Stimulated activated CD4-positive, alpha-beta T cell treated with anti-CD3 and anti-CD28 coated beads, Interleukin-4, amount 100 ng/mL, for 1 hour (primary cell): Measurements from ENCODE around the gene MEGF8.
"Not testable (repeated sequence)": the region's sequence is repeated elsewhere in the genome, so short reads cannot be mapped to it uniquely, and the experiment has no call there.

Experiments
- DNase-seq: peaks from one replicate; pipeline ENCODE4 v3.0.0-alpha.2; 2020

Gene MEGF8

DNA sequence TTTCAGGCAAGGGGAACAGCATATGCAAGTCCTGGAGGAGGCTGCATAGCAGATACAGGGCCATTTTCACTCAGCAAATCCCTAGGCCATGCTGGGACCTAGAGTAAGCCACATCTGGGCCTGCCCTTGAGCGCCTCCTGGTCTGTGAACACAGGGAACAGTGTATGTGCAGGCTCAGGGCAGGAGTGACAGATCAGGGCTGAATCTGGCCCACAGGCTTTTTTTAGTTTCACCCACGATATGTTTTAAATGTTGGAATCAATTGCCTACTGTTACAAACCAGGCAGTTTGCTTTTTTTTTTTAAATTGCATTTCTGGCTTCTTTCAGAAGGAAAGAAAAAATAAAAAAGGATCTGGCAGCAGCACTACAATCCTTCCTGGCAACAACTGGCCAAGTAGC lies 13.8 kb upstream of the MEGF8 start:
- no peak for DNase-seq

GRCh38 chr19:42312370-42312769 lies 13.1 kb upstream of the MEGF8 start:
- no peak for DNase-seq

- DNase-seq, result peak; percentile 51
These were observed 12.2 kb upstream of the MEGF8 start, which contains the start of gene TMEM145 for GRCh38 chr19:42313096-42313839. TMEM145 (plus strand) TSS chr19:42313309; CDS start chr19:42313377, 68 bp downstream.

GRCh38 chr19:42313840-42314755 lies 11.3 kb upstream of the MEGF8 start:
- no peak for DNase-seq

DNA sequence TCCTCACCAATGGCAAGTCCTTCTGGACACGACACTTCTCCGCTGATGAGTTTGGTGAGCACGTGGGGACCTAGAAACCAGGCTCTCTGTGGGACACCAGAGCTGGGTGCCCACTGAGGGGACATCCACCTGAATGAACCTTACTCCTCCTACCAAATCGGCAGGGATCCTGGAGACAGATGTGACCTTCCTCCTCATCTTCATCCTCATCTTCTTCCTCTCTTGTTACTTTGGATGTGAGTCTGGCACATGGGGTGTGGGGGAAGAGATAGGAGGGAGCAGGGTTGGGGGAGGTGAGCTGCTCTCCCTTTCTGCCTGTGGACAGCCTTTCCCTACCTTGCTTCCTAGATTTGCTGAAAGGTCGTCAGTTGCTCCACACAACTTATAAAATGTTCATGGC lies 10.4 kb upstream of the MEGF8 start:
- no peak for DNase-seq

DNA sequence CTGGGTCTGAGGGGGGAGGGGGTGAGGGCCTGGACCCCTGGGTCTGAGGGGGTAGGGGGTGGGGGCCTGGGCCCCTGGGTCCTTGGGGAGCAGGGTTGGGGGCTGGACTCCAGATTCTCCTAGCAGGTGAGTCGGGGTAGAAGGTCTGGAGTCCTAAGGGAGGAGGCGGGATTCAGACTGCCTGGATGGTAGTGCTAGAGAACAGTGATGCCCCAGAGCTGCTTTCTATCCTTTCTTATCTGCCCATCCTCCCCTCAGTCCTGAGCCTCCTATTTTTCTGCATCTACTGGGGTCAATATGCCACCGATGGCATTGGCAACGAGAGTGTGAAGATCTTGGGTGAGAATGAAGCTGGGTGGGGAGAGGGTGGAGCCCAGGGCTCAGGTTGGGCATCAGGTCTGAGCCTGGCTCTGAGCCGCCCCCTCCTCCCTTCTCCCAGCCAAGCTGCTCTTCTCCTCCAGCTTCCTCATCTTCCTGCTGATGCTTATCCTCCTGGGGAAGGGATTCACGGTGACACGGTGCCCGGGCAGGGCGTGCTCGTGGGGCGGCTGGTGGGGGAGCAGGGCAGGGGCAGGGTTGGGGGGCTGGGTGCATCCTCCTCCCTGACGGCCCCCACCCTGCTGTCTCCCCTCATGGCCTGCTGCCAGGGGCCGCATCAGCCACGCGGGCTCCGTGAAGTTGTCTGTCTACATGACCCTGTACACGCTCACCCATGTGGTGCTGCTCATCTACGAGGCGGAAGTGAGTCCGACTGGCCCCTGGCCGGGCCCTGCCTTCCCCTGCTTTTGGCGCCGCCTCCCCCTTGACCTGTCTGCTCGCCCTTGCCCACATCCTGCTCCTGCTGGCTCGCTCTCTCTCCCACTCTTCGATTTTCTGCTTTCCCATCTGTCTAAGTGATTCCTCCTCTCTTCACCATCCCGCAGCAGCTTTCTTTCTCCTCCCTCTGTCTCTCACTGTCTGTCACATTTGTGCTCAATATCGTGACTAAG lies 8.9 kb upstream of the MEGF8 start:
- DNase-seq, result no peak

- DNase-seq, result no peak
These were observed 7.9 kb upstream of the MEGF8 start for GRCh38 chr19:42317535-42317934.

DNA sequence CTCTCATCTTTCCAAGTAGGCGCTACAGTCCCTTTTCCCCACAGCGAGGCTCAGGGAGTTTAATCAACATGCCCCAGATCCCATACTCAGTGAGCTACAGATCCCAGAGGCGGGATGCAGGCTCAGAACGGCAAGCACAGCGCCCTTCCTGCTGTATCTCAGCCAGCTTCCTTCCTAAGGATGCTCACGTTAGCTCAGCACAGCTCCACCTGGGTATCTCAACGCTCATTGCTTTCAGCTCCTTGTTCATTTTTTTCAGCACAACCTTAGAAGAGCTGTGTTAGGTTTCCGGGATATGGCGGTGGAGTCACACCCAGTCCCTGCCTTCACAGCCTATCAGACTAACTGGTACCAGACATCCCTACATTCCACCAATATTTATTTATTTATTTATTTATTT lies 3.1 kb upstream of the MEGF8 start:
- DNase-seq, result no peak

- DNase-seq, result no peak
These were observed 2.0 kb upstream of the MEGF8 start for GRCh38 chr19:42323473-42323851.

GRCh38 chr19:42323852-42324654 lies 1.4 kb upstream of the MEGF8 start:
- peak; percentile 23 for DNase-seq

- DNase-seq, result no peak
These were observed 654 bp upstream of the MEGF8 start for GRCh38 chr19:42324655-42325307.

GRCh38 chr19:42325896-42326771 lies 699 bp downstream of the MEGF8 start:
- peak; percentile 26 for DNase-seq

GRCh38 chr19:42326969-42327368 lies 1.5 kb downstream of the MEGF8 start:
- no peak for DNase-seq

DNA sequence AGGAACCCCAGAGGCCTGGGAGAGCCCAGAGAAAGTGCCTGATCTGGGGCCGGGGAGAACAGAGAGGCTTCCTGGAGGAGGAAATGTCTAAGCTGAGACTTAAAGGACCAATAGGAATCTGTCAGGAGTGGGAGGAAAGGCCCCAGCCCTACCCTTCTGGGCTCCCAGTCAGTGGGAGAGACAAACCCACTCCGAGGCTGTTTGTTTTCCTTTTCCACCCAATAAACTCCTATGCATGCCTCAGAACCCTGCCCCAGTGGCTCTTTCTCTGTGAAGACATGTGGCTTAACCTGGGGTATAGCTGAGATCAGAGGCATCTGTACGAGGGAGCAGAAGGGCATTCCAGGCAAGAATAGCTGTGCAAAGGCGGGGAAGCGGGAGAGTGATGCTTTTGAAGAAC lies 1.9 kb downstream of the MEGF8 start:
- no peak for DNase-seq

- no peak for DNase-seq
These were observed 2.7 kb downstream of the MEGF8 start for GRCh38 chr19:42328106-42328505.

DNA sequence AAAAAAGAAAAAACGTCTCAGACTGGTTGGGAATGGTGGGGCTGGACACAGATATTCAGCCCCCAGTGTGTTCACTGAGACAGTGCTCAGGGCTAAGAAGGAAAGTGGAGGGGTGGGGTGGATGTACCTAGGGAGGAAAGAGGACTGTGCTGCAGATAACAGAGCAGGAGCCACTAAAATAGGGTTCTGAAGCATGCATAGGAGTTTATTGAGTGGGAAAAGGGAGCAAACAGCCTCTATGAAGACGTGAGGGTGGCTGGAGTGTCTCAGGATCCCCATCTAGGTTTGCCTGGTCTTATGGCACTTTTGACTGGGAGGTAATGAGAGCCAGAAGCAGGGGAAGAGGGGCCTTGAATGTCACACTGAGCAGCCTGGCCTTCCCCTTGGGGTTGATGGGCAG lies 3.4 kb downstream of the MEGF8 start:
- no peak for DNase-seq

DNA sequence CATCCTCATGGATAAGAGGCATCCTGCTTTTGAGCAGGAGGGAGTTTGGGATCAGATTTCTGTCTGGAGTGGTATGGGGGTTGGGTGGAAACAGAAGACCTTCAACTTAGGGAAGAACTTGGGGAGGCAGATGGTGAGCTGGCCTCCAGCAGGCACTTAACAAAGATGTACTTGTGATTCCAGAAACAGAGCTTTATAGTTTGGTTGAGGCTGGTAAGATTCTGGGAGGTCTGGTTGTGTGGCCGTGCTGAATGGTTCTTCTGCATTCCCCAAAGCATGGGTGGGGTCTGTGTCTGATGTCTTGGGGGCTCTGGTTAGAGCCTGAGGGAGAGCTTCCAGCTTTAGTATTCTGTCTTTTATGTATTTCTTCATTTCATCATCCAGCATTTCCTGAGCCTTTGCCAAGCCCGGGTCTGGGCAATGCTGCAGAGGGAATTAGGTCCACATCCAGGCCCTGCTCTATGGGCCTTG lies 4.8 kb downstream of the MEGF8 start:
- DNase-seq, result no peak

- not testable (repeated sequence) for DNase-seq
These were observed 5.9 kb downstream of the MEGF8 start for GRCh38 chr19:42331333-42331732.

DNA sequence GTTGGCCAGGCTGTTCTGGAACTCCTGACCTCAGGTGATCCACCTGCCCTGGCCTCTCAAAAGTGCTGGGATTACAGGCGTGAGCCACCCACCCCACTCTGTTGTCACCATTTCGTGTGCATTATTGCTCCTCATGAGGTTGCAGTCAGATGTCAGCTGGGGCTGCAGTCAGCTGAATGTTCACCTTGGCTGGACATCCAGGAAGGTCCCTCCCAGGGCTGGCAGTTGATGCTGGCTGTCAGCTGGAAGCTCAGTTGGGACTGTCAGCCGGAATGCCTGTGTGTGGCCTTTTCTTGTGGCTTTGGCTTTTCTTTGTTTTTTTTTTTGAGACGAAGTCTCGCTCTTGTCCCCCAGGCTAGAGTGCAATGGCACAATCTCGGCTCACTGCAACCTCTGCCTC lies 6.6 kb downstream of the MEGF8 start:
- DNase-seq, result no peak

DNA sequence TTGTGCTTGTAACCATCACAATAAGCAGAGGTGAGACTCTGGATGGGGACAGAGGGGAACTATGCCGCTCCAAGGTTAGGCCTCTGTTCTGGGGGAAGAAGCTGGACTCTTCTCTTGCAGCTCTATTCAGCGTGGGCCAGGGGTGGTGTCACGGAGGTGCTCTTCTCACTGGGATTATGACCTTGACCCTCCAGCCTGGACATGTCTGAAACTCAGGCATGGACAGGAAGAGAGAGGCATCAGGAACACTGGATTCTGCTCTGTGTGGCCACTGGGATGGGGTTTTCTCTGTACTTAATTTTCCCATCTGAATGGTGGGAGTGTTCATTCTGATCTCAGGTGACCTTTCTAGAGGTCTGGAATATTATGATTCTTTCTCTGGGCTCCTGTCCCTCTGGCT lies 7.6 kb downstream of the MEGF8 start:
- DNase-seq, result no peak
